GM12878 (cell line): ENCODE measurements around the gene SYNPO. TPM values are rescaled to one million over a fixed set of nuclear protein-coding genes. Genes with fewer than 3 reads are reported as not detected.
A peak's percentile ranks its signal among the peaks of the same experiment; 100 is the strongest.

Experiments used
- ATAC-seq: fragments of 200-7000 bp; cut with Tn5 transposase; 3 replicates; pipeline ENCODE4 v1.9.1; 2020; ENCODE audit warnings: mild to moderate bottlenecking, moderate library complexity
- BruUV-seq: library from RNA; stranded (reverse); fragments of 400-500 nt; replicated peaks from 2 replicates; lab custom pipeline; 2021; lab: Mats Ljungman, UMichigan
- CTCF ChIA-PET: fragments of 300-600 bp; sonication (Branson Sonifier 250); formaldehyde crosslinking; extraction: SDS; loops from one replicate; lab custom pipeline; 2021; ENCODE audit warnings: inconsistent platforms; lab: Yijun Ruan, JAX
- POLR2A ChIA-PET: fragments of 350-600 bp; formaldehyde crosslinking; extraction: SDS; loops from one replicate; lab custom pipeline; 2021; ENCODE audit warnings: inconsistent platforms; lab: Charles Lee
- RAD21 ChIA-PET: fragments of 300-600 bp; sonication (Branson Sonifier 250); formaldehyde crosslinking; loops from one replicate; lab custom pipeline; 2023; ENCODE audit warnings: antibody characterized with exemption; ENCODE audit not compliant: unreplicated experiment; lab: Charles Lee
- SMC1A ChIA-PET: fragments of 300-600 bp; sonication (Branson Sonifier 250); formaldehyde crosslinking; loops from one replicate; lab custom pipeline; 2023; ENCODE audit not compliant: unreplicated experiment, uncharacterized antibody; lab: Charles Lee
- DNase-seq: peaks from one replicate; pipeline ENCODE4 v3.0.0-alpha.2; 2011; ENCODE audit warnings: low read depth, low spot score
- FAIRE-seq: peaks from 3 replicates; lab custom pipeline; 2011; peaks lifted over from hg19 to GRCh38; lab: Jason Lieb, UNC
- H2AFZ ChIP-seq: 2 replicates; pipeline ENCODE4 v1.6.0; 2011; ENCODE audit warnings: low read depth, low read length, control low read depth; ENCODE audit not compliant: control insufficient read depth
- H3K27ac ChIP-seq: 2 replicates; pipeline ENCODE4 v1.5.1; 2011; ENCODE audit warnings: control low read depth; ENCODE audit not compliant: control insufficient read depth, insufficient read depth
- H3K27me3 ChIP-seq, 2 experiments: replicated peaks in 1 of 2; 2 replicates each; pipeline versions ENCODE4 v1.6.0 to v1.6.1; 2011; ENCODE audit warnings: low read length in 1 of 2; ENCODE audit not compliant: control insufficient read depth in 2 of 2, insufficient read depth in 2 of 2
- H3K36me3 ChIP-seq, 2 experiments: 2 replicates each; pipeline ENCODE4 v1.5.1; 2011; ENCODE audit warnings: low read length in 1 of 2; ENCODE audit not compliant: control insufficient read depth in 2 of 2, insufficient read depth in 2 of 2
- H3K4me1 ChIP-seq: 2 replicates; pipeline ENCODE4 v1.6.1; 2011; ENCODE audit warnings: mild to moderate bottlenecking, low read length, moderate library complexity, mixed read lengths; ENCODE audit not compliant: control insufficient read depth, insufficient read depth
- H3K4me2 ChIP-seq: 2 replicates; pipeline ENCODE4 v1.6.0; 2011; ENCODE audit warnings: control low read depth; ENCODE audit not compliant: control insufficient read depth, insufficient read depth
- H3K4me3 ChIP-seq: fragments of 200-600 bp; sonication (generic); 2 replicates; pipeline ENCODE4 v1.5.1; 2016
- H3K79me2 ChIP-seq: 2 replicates; pipeline ENCODE4 v1.6.0; 2011; ENCODE audit warnings: low read length; ENCODE audit not compliant: control insufficient read depth, insufficient read depth
- H3K9ac ChIP-seq: 2 replicates; pipeline ENCODE4 v1.8.0; 2011; ENCODE audit warnings: low read length, control low read depth, mixed read lengths; ENCODE audit not compliant: control insufficient read depth, insufficient read depth
- H3K9me3 ChIP-seq: replicated peaks from 3 replicates; pipeline ENCODE4 v1.5.1; 2011; ENCODE audit warnings: mild to moderate bottlenecking, low read length; ENCODE audit not compliant: control insufficient read depth, insufficient read depth
- H4K20me1 ChIP-seq: 2 replicates; pipeline ENCODE4 v1.6.0; 2011; ENCODE audit not compliant: control insufficient read depth, insufficient read depth
- BCL3 ChIP-seq: IDR thresholded peaks from 2 replicates; pipeline ENCODE4 v1.6.1; 2011; ENCODE audit warnings: borderline replicate concordance, low read depth, mild to moderate bottlenecking, moderate library complexity, low read length; ENCODE audit not compliant: insufficient read depth, poor library complexity, severe bottlenecking
- BMI1 ChIP-seq: fragments of 450-650 bp; IDR thresholded peaks from 2 replicates; pipeline ENCODE4 v1.6.1; 2016; ENCODE audit warnings: mild to moderate bottlenecking, moderate library complexity, borderline replicate concordance
- BRCA1 ChIP-seq: IDR thresholded peaks from 2 replicates; pipeline ENCODE4 v1.6.1; 2011; ENCODE audit warnings: low read depth, low read length, improper control_type of control experiment
- GABPA ChIP-seq: IDR thresholded peaks from 2 replicates; pipeline ENCODE4 v1.6.1; 2014; ENCODE audit warnings: antibody characterized with exemption, low read depth, mild to moderate bottlenecking, inconsistent platforms
- IRF3 ChIP-seq: fragments of 450-650 bp; IDR thresholded peaks from 2 replicates; pipeline ENCODE4 v1.6.1; 2014; ENCODE audit warnings: mild to moderate bottlenecking
- NR2C2 ChIP-seq: IDR thresholded peaks from 2 replicates; pipeline ENCODE4 v1.6.1; 2011; ENCODE audit warnings: borderline replicate concordance, low read depth; ENCODE audit not compliant: control insufficient read depth, insufficient read length
- SIN3A ChIP-seq: IDR thresholded peaks from 2 replicates; pipeline ENCODE4 v1.6.1; 2012; ENCODE audit warnings: low read depth, low read length, improper control_type of control experiment
- TBL1XR1 ChIP-seq: IDR thresholded peaks from 2 replicates; pipeline ENCODE4 v1.6.1; 2012; ENCODE audit warnings: low read depth, low read length, improper control_type of control experiment
- TCF7 ChIP-seq: IDR thresholded peaks from 2 replicates; pipeline ENCODE4 v1.6.1; 2014; ENCODE audit warnings: antibody characterized with exemption, borderline replicate concordance
- ZBTB40 ChIP-seq: fragments of 450-650 bp; IDR thresholded peaks from 2 replicates; pipeline ENCODE4 v1.6.1; 2016; ENCODE audit warnings: mild to moderate bottlenecking, moderate library complexity, borderline replicate concordance
- ZNF592 ChIP-seq: fragments of 450-650 bp; IDR thresholded peaks from 2 replicates; pipeline ENCODE4 v1.6.1; 2017; ENCODE audit warnings: mild to moderate bottlenecking, moderate library complexity
- ZZZ3 ChIP-seq: IDR thresholded peaks from 2 replicates; pipeline ENCODE4 v1.6.1; 2011; ENCODE audit warnings: low read depth; ENCODE audit not compliant: control insufficient read depth, insufficient read length
- WGBS: methylation state at CpG from one replicate; pipeline ENCODE4 v1.1.6; 2016; ENCODE audit warnings: low lambda C conversion rate; ENCODE audit not compliant: insufficient replicate concordance, insufficient coverage; ENCODE audit errors: missing lambda C conversion rate; 5-methylcytosine and 5-hydroxymethylcytosine counted together
- in situ Hi-C: fragments of 300-500 bp; cut with MboI; formaldehyde crosslinking; loops from 9 replicates; pipeline ENCODE4 v1.14.3; 2018; ENCODE audit warnings: mixed read lengths
- intact Hi-C: fragments of 100-400 bp; cut with micrococcal nuclease; formaldehyde crosslinking; loops from one replicate; pipeline ENCODE4 v1.14.2; 2022; ENCODE audit not compliant: unreplicated experiment
- polyA plus RNA-seq, 11 experiments: library from polyadenylated mRNA; depleted of rRNA in 4 of 11; unstranded in 6 of 11; stranded (reverse) in 5 of 11; fragments of >200 nt; fragmentation: Nextera tagmentation in 4 of 11; fragmentation: Illumina TruSeq in 1 of 11; extraction: Ambion mirVana in 4 of 11; extraction: Trizol in 1 of 11; gene quantifications; 1 replicate in 1 of 11; 2 replicates in 10 of 11; pipeline versions ENCODE4 v1.2.1 to v1.2.3, GENCODE V29; 2011 to 2016; ENCODE audit warnings: inconsistent platforms in 2 of 11, missing spikeins in 2 of 11, low read depth in 1 of 11
- total RNA-seq, 4 experiments: library from RNA; depleted of rRNA in 3 of 4; stranded (reverse); fragments of >200 nt in 3 of 4; fragmentation: Illumina TruSeq in 1 of 4; extraction: Trizol in 1 of 4; gene quantifications; 2 replicates each; pipeline versions ENCODE4 v1.2.1 to v1.2.3, GENCODE V29; 2013 to 2021

Gene SYNPO
- total and polyA plus RNA-seq, 10 of the 15 experiments (the other 5 are each of a cell fraction or from before 2014, with no cell fraction given): 0.77 to 21.0 (median 3.9) TPM

GRCh38 chr5:150671509-150672236, 31.2 kb downstream of the SYNPO start:
- H3K4me3 ChIP-seq: peak overlapping the region; percentile 50; the same call in 1 of the 2 replicates
- in situ Hi-C loops: no loop called here
- H3K4me1 ChIP-seq: no peaks in the 10 kb centered on the region
- H3K79me2 ChIP-seq: no peaks in the 10 kb centered on the region
- H3K27me3 ChIP-seq: peaks cover 2 to 19% of the 10 kb centered on the region in 2 experiments; a peak in 2 of 4 replicates
- no peak overlapping the region for H3K27ac ChIP-seq
- ATAC-seq (peak; percentile 47), FAIRE-seq (no peak), DNase-seq (no peak)
- RAD21 ChIA-PET: no interaction called here
- H2AFZ ChIP-seq: peak overlapping the region; percentile 71
- BruUV-seq: no TSS peak
- H3K4me2 ChIP-seq: peak overlapping the region; percentile 77
- POLR2A ChIA-PET: no interaction called here
- H3K36me3 ChIP-seq: no peaks in the 10 kb centered on the region
- WGBS: 5% methylated on average over 32 of the region's 51 CpGs
- CTCF ChIA-PET: no interaction called here
- intact Hi-C loops: no loop called here
- H3K9ac ChIP-seq: no peak overlapping the region; the same call in 1 of the 2 replicates
- no peaks in the 10 kb centered on the region for H3K9me3 ChIP-seq
- SMC1A ChIA-PET: no interaction called here
- no peaks in the 10 kb centered on the region for H4K20me1 ChIP-seq
- TF ChIP-seq ZZZ3 (no peak), TBL1XR1 (no peak), BCL3 (no peak), SIN3A (no peak), GABPA (no peak), ZNF592 (no peak), TCF7 (no peak), IRF3 (no peak), ZBTB40 (no peak), NR2C2 (no peak), BRCA1 (no peak), BMI1 (no peak)
